Measurements from ENCODE around the gene MTA3. TPM values are rescaled to one million over a fixed set of nuclear protein-coding genes. Genes with fewer than 3 reads are reported as not detected.

The MTA3 gene
- polyA plus RNA-seq, 1 donor from 2014 or later, result 11.2 TPM

GRCh38 chr2:42572297-42573081, 4.1 kb downstream of the MTA3 start:
- Histone ChIP-seq H3F3A (ENCODE audit: insufficient read depth, low read length, poor library complexity, severe bottlenecking) (peaks cover under 1% of the 10 kb centered on the region), H3K4me2 (ENCODE audit: low read length) (no peak overlapping the region), H3K36me3 (ENCODE audit: insufficient read depth, low read length) (no peaks in the 10 kb centered on the region), H3K79me2 (replicated peaks; ENCODE audit: insufficient read depth, low read length) (no peaks in the 10 kb centered on the region), H3K27ac (ENCODE audit: low read length) (no peak overlapping the region), H3K9me2 (ENCODE audit: insufficient read depth, low read length) (no peaks in the 10 kb centered on the region), H4K20me1 (ENCODE audit: insufficient read depth) (no peaks in the 10 kb centered on the region), H3K9me3 (ENCODE audit: low read length) (no peaks in the 10 kb centered on the region), H3K27me3 (ENCODE audit: insufficient read depth, low read depth, low read length) (no peaks in the 10 kb centered on the region), H3K4me3 (ENCODE audit: low read length) (no peak overlapping the region), H3K9ac (ENCODE audit: low read length) (no peak overlapping the region), H2AFZ (ENCODE audit: low read depth, low read length) (no peak overlapping the region)
- TF ChIP-seq CTCF (IDR thresholded peaks at IDR 0.05; ENCODE audit: poor library complexity, severe bottlenecking) (no peak), REST (IDR thresholded peaks at IDR 0.05; ENCODE audit: borderline replicate concordance) (no peak), MXI1 (conservative IDR thresholded peaks at IDR 0.05; ENCODE audit: poor library complexity, severe bottlenecking) (no peak), EZH2 (IDR thresholded peaks at IDR 0.05; ENCODE audit: borderline replicate concordance, insufficient read depth, low read length, poor library complexity, severe bottlenecking) (no peak), EP300 (conservative IDR thresholded peaks at IDR 0.05; ENCODE audit: poor library complexity, severe bottlenecking) (no peak), RAD21 (conservative IDR thresholded peaks at IDR 0.05) (no peak), POLR2AphosphoS5 (IDR thresholded peaks at IDR 0.05) (no peak), TAF1 (IDR thresholded peaks at IDR 0.05; ENCODE audit: low read depth) (no peak), SMC3 (conservative IDR thresholded peaks at IDR 0.05; ENCODE audit: poor library complexity) (no peak)

- TF ChIP-seq TAF1 (IDR thresholded peaks at IDR 0.05; ENCODE audit: low read depth) (no peak), POLR2AphosphoS5 (IDR thresholded peaks at IDR 0.05) (no peak)
- no peak overlapping the region for H3K9ac ChIP-seq (ENCODE audit: low read length)
- H3F3A ChIP-seq (ENCODE audit: insufficient read depth, low read length, poor library complexity, severe bottlenecking), result no peaks in the 10 kb centered on the region
- H3K4me2 ChIP-seq (ENCODE audit: low read length), result no peak overlapping the region
- H3K9me2 ChIP-seq (ENCODE audit: insufficient read depth, low read length), result no peaks in the 10 kb centered on the region
- H2AFZ ChIP-seq (ENCODE audit: low read depth, low read length), result no peak overlapping the region
- no peak overlapping the region for H3K27ac ChIP-seq (ENCODE audit: low read length)
- no peaks in the 10 kb centered on the region for H3K9me3 ChIP-seq (ENCODE audit: low read length)
- H3K27me3 ChIP-seq (ENCODE audit: insufficient read depth, low read depth, low read length), result no peaks in the 10 kb centered on the region
- H3K4me3 ChIP-seq (ENCODE audit: low read length), result no peak overlapping the region
- H3K36me3 ChIP-seq (ENCODE audit: insufficient read depth, low read length), result no peaks in the 10 kb centered on the region
- H3K79me2 ChIP-seq (replicated peaks; ENCODE audit: insufficient read depth, low read length), result no peaks in the 10 kb centered on the region
- H4K20me1 ChIP-seq (ENCODE audit: insufficient read depth), result no peaks in the 10 kb centered on the region
Observed at GRCh38 chr2:42573256-42573655, 4.8 kb downstream of the MTA3 start.

All from neural cell (in vitro differentiated cells).